HCT116 (cell line): ENCODE results near the gene EME1.

Source experiments
- CTCF ChIP-seq, 3 experiments: fragments of 200-600 bp in 1 of 3; sonication (generic) in 1 of 3; IDR thresholded peaks in 2 of 3; conservative IDR thresholded peaks in 1 of 3; 2 replicates each; pipeline ENCODE4 v1.5.1; 2012 to 2017; ENCODE audit warnings: low read depth in 2 of 3, low read length in 2 of 3, antibody characterized with exemption in 1 of 3, borderline replicate concordance in 1 of 3, control low read depth in 1 of 3, mild to moderate bottlenecking in 1 of 3, mixed read lengths in 1 of 3, mixed run types in 1 of 3, moderate library complexity in 1 of 3; ENCODE audit not compliant: insufficient read depth in 1 of 3
- EGR1 ChIP-seq: IDR thresholded peaks from 2 replicates; pipeline ENCODE4 v1.6.1; 2012; ENCODE audit warnings: low read depth
- JUND ChIP-seq: IDR thresholded peaks from 2 replicates; pipeline ENCODE4 v1.6.1; 2012
- POLR2A ChIP-seq: IDR thresholded peaks from 2 replicates; pipeline ENCODE4 v1.7.0; 2011; ENCODE audit warnings: borderline replicate concordance; ENCODE audit not compliant: insufficient read depth, insufficient read length; ENCODE audit errors: extremely low read depth
- POLR2AphosphoS5 ChIP-seq: IDR thresholded peaks from 2 replicates; pipeline ENCODE4 v1.6.1; 2011; ENCODE audit warnings: mild to moderate bottlenecking, low read depth, low read length, moderate library complexity
- SIN3A ChIP-seq: IDR thresholded peaks from 2 replicates; pipeline ENCODE4 v1.6.1; 2012; ENCODE audit warnings: low read depth

DNA sequence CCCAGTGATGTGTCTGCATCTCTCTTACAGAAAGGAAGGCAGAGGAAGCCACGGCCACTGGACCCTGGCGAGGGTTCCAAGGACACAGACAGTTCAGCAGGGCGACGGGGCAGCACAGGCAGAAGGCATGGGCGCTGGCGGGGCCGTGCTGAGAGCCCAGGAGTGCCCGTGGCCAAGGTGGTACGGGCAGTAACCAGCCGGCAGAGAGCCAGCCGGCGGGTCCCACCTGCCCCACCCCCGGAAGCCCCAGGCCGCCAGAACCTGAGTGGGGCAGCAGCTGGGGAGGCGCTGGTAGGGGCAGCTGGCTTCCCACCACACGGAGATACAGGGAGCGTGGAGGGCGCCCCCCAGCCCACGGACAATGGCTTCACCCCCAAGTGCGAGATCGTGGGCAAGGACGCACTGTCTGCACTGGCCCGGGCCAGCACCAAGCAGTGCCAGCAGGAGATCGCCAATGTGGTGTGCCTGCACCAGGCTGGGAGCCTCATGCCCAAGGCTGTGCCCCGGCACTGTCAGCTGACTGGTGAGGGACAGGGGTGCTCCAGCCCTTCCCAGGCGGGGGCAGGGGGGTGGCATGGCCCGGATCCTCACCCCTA, 19.3 kb upstream of the EME1 start:
- no peak for TF ChIP-seq POLR2AphosphoS5
- TF ChIP-seq SIN3A, result no peak
- no peak for TF ChIP-seq CTCF (IDR thresholded peaks at IDR 0.05 in 2 of 3, conservative IDR thresholded peaks at IDR 0.05 in 1 of 3; ENCODE audit: borderline replicate concordance in 1 of 3, insufficient read depth in 1 of 3, low read depth in 2 of 3, low read length in 2 of 3)
- TF ChIP-seq POLR2A, result no peak
- TF ChIP-seq JUND, result no peak
- TF ChIP-seq EGR1, result no peak
